CD4-positive, alpha-beta T cell treated with Interleukin-4 for 4 hours (primary cell): ENCODE data around the gene TMEM245.
A peak's percentile ranks its signal among the peaks of the same experiment; 100 is the strongest.
"Not testable (repeated sequence)": the region's sequence is repeated elsewhere in the genome, so short reads cannot be mapped to it uniquely, and the experiment has no call there.

Source experiments
- DNase-seq: peaks from one replicate; pipeline ENCODE4 v3.0.0-alpha.2; 2020

TMEM245 gene

GRCh38 chr9:109129470-109130197 lies 9.9 kb upstream of the TMEM245 start:
- DNase-seq, result no peak

- DNase-seq, result not testable (repeated sequence)
Observed at GRCh38 chr9:109126671-109127070, 6.9 kb upstream of the TMEM245 start.

GRCh38 chr9:109124121-109124520 lies 4.4 kb upstream of the TMEM245 start:
- DNase-seq, result no peak

GRCh38 chr9:109122726-109123621 lies 3.2 kb upstream of the TMEM245 start:
- no peak for DNase-seq

GRCh38 chr9:109121232-109121796 lies 1.6 kb upstream of the TMEM245 start:
- DNase-seq, result no peak

GRCh38 chr9:109120204-109120789 lies 550 bp upstream of the TMEM245 start:
- no peak for DNase-seq

GRCh38 chr9:109118808-109119438 lies 824 bp downstream of the TMEM245 start:
- no peak for DNase-seq

GRCh38 chr9:109117856-109118807 lies 1.6 kb downstream of the TMEM245 start:
- peak; percentile 83 for DNase-seq

GRCh38 chr9:109115931-109116526 lies 3.7 kb downstream of the TMEM245 start:
- no peak for DNase-seq

GRCh38 chr9:109114670-109115069 lies 5.1 kb downstream of the TMEM245 start:
- DNase-seq, result no peak

- DNase-seq, result no peak
Observed at GRCh38 chr9:109113892-109114609, 5.7 kb downstream of the TMEM245 start.

- DNase-seq, result no peak
Observed at GRCh38 chr9:109113254-109113653, 6.5 kb downstream of the TMEM245 start.

- DNase-seq, result peak; percentile 59
Observed at GRCh38 chr9:109110329-109111021, 9.3 kb downstream of the TMEM245 start.

GRCh38 chr9:109109967-109110328 lies 9.8 kb downstream of the TMEM245 start:
- no peak for DNase-seq

GRCh38 chr9:109108318-109108717 lies 11.4 kb downstream of the TMEM245 start:
- no peak for DNase-seq

- DNase-seq, result peak; percentile 76
Observed at GRCh38 chr9:109107402-109108240, 12.1 kb downstream of the TMEM245 start.

- DNase-seq, result peak; percentile 91
Observed at GRCh38 chr9:109101810-109102209, 17.9 kb downstream of the TMEM245 start.

GRCh38 chr9:109101202-109101595 lies 18.5 kb downstream of the TMEM245 start:
- peak; percentile 27 for DNase-seq
